HCT116 (cell line): ENCODE data around the gene ERP29.

Source experiments
- CBX3 ChIP-seq: IDR thresholded peaks from 2 replicates; pipeline ENCODE4 v1.6.1; 2012; ENCODE audit warnings: low read depth
- CEBPB ChIP-seq: IDR thresholded peaks from 2 replicates; pipeline ENCODE4 v1.6.1; 2012; ENCODE audit warnings: low read depth
- EZH2 ChIP-seq: fragments of 200-600 bp; sonication (generic); IDR thresholded peaks from 2 replicates; pipeline ENCODE4 v1.6.1; 2017; ENCODE audit warnings: antibody characterized with exemption, mixed run types
- EZH2phosphoT487 ChIP-seq: fragments of 200-600 bp; IDR thresholded peaks from 2 replicates; pipeline ENCODE4 v1.6.1; 2018; ENCODE audit warnings: antibody characterized with exemption, borderline replicate concordance
- POLR2A ChIP-seq: IDR thresholded peaks from 2 replicates; pipeline ENCODE4 v1.7.0; 2011; ENCODE audit warnings: borderline replicate concordance; ENCODE audit not compliant: insufficient read depth, insufficient read length; ENCODE audit errors: extremely low read depth
- REST ChIP-seq: IDR thresholded peaks from 2 replicates; pipeline ENCODE4 v1.6.1; 2012; ENCODE audit warnings: low read depth
- SP1 ChIP-seq: IDR thresholded peaks from 2 replicates; pipeline ENCODE4 v1.6.1; 2012; ENCODE audit warnings: low read depth
- ZNF274 ChIP-seq: fragments of 200-500 bp; sonication (Bioruptor generic); IDR thresholded peaks from 2 replicates; pipeline ENCODE4 v1.6.1; 2014; ENCODE audit warnings: mild to moderate bottlenecking, low read depth, low read length, inconsistent platforms
- TF ChIP-seq, protein P1 (sequence below), 3 experiments: fragments of 200-600 bp in 1 of 3; sonication (generic) in 1 of 3; IDR thresholded peaks in 2 of 3; conservative IDR thresholded peaks in 1 of 3; 2 replicates each; pipeline ENCODE4 v1.5.1; 2012 to 2017; ENCODE audit warnings: low read depth in 2 of 3, low read length in 2 of 3, antibody characterized with exemption in 1 of 3, borderline replicate concordance in 1 of 3, control low read depth in 1 of 3, mild to moderate bottlenecking in 1 of 3, mixed read lengths in 1 of 3, mixed run types in 1 of 3, moderate library complexity in 1 of 3; ENCODE audit not compliant: insufficient read depth in 1 of 3
- TF ChIP-seq, protein P2 (sequence below): IDR thresholded peaks from 2 replicates; pipeline ENCODE4 v1.6.1; 2012
- TF ChIP-seq, protein P3 (sequence below): IDR thresholded peaks from 2 replicates; pipeline ENCODE4 v1.6.1; 2012
- TF ChIP-seq, protein P4 (sequence below): IDR thresholded peaks from 2 replicates; pipeline ENCODE4 v1.6.1; 2011; ENCODE audit warnings: mild to moderate bottlenecking, low read length, moderate library complexity; ENCODE audit not compliant: insufficient replicate concordance; ENCODE audit errors: extremely low read depth

DNA sequence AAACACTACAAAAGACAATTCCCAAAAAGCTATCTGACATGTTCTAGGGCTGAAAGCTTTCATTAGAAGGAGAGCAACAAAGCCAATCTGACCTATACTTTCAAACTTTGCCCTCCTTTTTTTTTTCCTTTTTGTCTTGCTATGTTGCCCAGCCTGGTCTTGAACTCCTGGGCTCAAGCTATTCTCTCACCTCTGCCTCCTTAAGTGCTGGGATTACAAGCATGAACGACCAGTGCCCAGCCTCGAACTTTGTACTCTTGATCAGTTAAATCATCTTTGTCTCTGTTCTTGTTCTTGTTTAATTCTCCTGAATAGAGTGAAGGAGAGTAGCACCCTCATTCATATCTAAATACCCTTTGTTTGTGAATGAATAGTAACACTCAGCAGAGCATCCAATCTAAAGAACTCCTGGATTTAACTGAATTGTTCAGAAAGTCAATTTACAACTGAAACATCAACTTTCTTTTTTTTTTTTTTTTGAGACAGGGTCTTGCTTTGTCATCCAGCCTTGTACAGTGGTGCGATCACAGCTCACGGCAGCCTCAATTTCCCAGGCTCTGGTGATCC lies 22.1 kb downstream of the ERP29 start:
- TF ChIP-seq, protein P1, sequence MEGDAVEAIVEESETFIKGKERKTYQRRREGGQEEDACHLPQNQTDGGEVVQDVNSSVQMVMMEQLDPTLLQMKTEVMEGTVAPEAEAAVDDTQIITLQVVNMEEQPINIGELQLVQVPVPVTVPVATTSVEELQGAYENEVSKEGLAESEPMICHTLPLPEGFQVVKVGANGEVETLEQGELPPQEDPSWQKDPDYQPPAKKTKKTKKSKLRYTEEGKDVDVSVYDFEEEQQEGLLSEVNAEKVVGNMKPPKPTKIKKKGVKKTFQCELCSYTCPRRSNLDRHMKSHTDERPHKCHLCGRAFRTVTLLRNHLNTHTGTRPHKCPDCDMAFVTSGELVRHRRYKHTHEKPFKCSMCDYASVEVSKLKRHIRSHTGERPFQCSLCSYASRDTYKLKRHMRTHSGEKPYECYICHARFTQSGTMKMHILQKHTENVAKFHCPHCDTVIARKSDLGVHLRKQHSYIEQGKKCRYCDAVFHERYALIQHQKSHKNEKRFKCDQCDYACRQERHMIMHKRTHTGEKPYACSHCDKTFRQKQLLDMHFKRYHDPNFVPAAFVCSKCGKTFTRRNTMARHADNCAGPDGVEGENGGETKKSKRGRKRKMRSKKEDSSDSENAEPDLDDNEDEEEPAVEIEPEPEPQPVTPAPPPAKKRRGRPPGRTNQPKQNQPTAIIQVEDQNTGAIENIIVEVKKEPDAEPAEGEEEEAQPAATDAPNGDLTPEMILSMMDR (IDR thresholded peaks at IDR 0.05 in 2 of 3, conservative IDR thresholded peaks at IDR 0.05 in 1 of 3; ENCODE audit: borderline replicate concordance in 1 of 3, insufficient read depth in 1 of 3, low read depth in 2 of 3, low read length in 2 of 3) = no peak
- TF ChIP-seq, protein P2, sequence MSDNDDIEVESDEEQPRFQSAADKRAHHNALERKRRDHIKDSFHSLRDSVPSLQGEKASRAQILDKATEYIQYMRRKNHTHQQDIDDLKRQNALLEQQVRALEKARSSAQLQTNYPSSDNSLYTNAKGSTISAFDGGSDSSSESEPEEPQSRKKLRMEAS = no peak
- TF ChIP-seq, protein P3, sequence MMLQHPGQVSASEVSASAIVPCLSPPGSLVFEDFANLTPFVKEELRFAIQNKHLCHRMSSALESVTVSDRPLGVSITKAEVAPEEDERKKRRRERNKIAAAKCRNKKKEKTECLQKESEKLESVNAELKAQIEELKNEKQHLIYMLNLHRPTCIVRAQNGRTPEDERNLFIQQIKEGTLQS = no peak
- TF ChIP-seq EZH2phosphoT487 (no peak), CBX3 (no peak), REST (no peak), POLR2A (no peak), EZH2 (no peak), ZNF274 (no peak), CEBPB (no peak), SP1 (no peak)
- TF ChIP-seq, protein P4, sequence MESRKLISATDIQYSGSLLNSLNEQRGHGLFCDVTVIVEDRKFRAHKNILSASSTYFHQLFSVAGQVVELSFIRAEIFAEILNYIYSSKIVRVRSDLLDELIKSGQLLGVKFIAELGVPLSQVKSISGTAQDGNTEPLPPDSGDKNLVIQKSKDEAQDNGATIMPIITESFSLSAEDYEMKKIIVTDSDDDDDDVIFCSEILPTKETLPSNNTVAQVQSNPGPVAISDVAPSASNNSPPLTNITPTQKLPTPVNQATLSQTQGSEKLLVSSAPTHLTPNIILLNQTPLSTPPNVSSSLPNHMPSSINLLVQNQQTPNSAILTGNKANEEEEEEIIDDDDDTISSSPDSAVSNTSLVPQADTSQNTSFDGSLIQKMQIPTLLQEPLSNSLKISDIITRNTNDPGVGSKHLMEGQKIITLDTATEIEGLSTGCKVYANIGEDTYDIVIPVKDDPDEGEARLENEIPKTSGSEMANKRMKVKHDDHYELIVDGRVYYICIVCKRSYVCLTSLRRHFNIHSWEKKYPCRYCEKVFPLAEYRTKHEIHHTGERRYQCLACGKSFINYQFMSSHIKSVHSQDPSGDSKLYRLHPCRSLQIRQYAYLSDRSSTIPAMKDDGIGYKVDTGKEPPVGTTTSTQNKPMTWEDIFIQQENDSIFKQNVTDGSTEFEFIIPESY = no peak
